Activated CD8-positive, alpha-beta T cell treated with anti-CD3 and anti-CD28 coated beads for 36 hours (primary cell): ENCODE results near the gene IGF2BP2. TPM values are rescaled to one million over a fixed set of nuclear protein-coding genes. Genes with fewer than 3 reads are reported as not detected.
A peak's percentile ranks its signal among the peaks of the same experiment; 100 is the strongest.
"Not testable (repeated sequence)": the region's sequence is repeated elsewhere in the genome, so short reads cannot be mapped to it uniquely, and the experiment has no call there.

ENCODE experiments used
- ATAC-seq: fragments of 200-7000 bp; cut with Tn5 transposase; one replicate; pipeline ENCODE4 v1.10.0; 2021; ENCODE audit warnings: mild to moderate bottlenecking, moderate library complexity
- CTCF ChIA-PET: fragments of 350-600 bp; sonication (Branson Sonifier 250); formaldehyde crosslinking; loops from one replicate; lab custom pipeline; 2021; ENCODE audit warnings: antibody characterized with exemption; lab: Charles Lee
- POLR2A ChIA-PET: fragments of 350-600 bp; sonication (Branson Sonifier 250); formaldehyde crosslinking; loops from one replicate; lab custom pipeline; 2021; ENCODE audit warnings: antibody characterized with exemption; lab: Charles Lee
- DNase-seq: peaks from one replicate; pipeline ENCODE4 v3.0.0-alpha.2; 2020
- H3K27ac Mint-ChIP-seq: one replicate; pipeline ENCODE4 v1.8.0; 2021; ENCODE audit warnings: mild to moderate bottlenecking, mixed read lengths
- H3K27me3 Mint-ChIP-seq: one replicate; pipeline ENCODE4 v1.8.0; 2021; ENCODE audit warnings: mixed read lengths
- H3K36me3 Mint-ChIP-seq: one replicate; pipeline ENCODE4 v1.8.0; 2021; ENCODE audit warnings: low read depth, mixed read lengths
- H3K4me1 Mint-ChIP-seq: one replicate; pipeline ENCODE4 v1.8.0; 2021; ENCODE audit warnings: low read depth, mixed read lengths
- H3K4me3 Mint-ChIP-seq: one replicate; pipeline ENCODE4 v1.8.0; 2021; ENCODE audit warnings: mild to moderate bottlenecking, moderate library complexity, mixed read lengths
- H3K9me3 Mint-ChIP-seq: one replicate; pipeline ENCODE4 v1.8.0; 2021; ENCODE audit warnings: mixed read lengths
- intact Hi-C: fragments of 100-400 bp; cut with micrococcal nuclease; formaldehyde crosslinking; loops from one replicate; pipeline ENCODE4 v1.10.0; 2022
- total RNA-seq, 2 experiments: library from RNA; stranded (reverse); gene quantifications; one replicate each; pipeline ENCODE4 v1.2.3, GENCODE V29; 2021
- TF ChIP-seq, protein P1 (sequence below): fragments of 200-600 bp; IDR thresholded peaks from one replicate; pipeline ENCODE4 v1.8.0; 2022; ENCODE audit warnings: antibody characterized with exemption, mild to moderate bottlenecking

IGF2BP2 gene
- total RNA-seq, 2 experiments from 2014 or later: 0.52 to 0.65 TPM

DNA sequence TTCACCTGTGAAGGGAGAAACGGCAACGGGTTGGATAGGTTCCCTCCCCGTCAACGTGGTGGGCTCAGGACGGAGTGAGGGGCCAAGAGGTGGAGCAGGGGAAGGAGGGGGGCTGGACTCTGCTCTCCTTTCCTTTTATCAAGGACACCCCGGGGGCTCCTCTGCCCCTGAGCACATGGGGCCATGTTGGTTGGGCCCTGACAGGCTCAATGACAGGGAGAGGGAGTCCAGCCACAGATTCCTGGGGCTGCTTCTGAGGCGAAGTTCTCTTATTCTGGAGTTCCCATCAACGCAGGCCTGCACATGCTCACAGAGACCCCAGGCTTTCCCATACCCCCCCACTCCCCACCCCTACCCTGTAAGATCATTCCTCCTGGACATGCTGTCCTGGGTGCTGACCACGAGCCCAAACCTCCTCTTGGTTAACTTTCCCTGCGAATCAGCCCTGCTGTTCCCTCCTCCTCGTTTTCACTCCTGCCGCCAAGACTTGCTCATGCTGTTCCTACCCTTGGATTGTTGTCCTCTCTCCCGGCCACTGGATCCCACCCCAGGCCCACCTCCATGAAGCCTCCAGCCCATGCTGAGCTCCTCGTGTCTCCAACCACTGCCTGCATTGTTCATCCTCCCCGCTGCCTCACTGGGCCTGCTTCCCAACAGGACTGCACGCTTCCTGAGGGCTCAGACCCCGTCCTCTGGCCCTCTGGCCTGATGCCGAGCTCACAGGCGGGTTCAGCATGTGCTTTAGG, 177.5 kb downstream of the IGF2BP2 start:
- no peak for DNase-seq
- Mint-ChIP-seq H3K9me3 (no peaks in the 10 kb centered on the region), H3K36me3 (no peaks in the 10 kb centered on the region), H3K27ac (no peak overlapping the region), H3K27me3 (peaks cover 4% of the 10 kb centered on the region), H3K4me3 (no peak overlapping the region), H3K4me1 (no peaks in the 10 kb centered on the region)
- intact Hi-C loops: no loop called here
- ChIA-PET CTCF (interaction anchor here (0.6 to 1.6 kb wide), 3 partner anchors 13 to 116 kb away, joined by 3 to 8 read pairs (median 3); no protein-coding TSS in a partner anchor), POLR2A (no interaction called here)
- TF ChIP-seq, protein P1, sequence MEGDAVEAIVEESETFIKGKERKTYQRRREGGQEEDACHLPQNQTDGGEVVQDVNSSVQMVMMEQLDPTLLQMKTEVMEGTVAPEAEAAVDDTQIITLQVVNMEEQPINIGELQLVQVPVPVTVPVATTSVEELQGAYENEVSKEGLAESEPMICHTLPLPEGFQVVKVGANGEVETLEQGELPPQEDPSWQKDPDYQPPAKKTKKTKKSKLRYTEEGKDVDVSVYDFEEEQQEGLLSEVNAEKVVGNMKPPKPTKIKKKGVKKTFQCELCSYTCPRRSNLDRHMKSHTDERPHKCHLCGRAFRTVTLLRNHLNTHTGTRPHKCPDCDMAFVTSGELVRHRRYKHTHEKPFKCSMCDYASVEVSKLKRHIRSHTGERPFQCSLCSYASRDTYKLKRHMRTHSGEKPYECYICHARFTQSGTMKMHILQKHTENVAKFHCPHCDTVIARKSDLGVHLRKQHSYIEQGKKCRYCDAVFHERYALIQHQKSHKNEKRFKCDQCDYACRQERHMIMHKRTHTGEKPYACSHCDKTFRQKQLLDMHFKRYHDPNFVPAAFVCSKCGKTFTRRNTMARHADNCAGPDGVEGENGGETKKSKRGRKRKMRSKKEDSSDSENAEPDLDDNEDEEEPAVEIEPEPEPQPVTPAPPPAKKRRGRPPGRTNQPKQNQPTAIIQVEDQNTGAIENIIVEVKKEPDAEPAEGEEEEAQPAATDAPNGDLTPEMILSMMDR: no peak
- no peak for ATAC-seq

GRCh38 chr3:185646382-185647133, 178.3 kb downstream of the IGF2BP2 start:
- POLR2A ChIA-PET: no interaction called here
- intact Hi-C loops: no loop called here
- TF ChIP-seq, protein P1: no peak
- H3K9me3 Mint-ChIP-seq: no peaks in the 10 kb centered on the region
- H3K4me1 Mint-ChIP-seq: no peaks in the 10 kb centered on the region
- no peak for DNase-seq
- no peaks in the 10 kb centered on the region for H3K36me3 Mint-ChIP-seq
- CTCF ChIA-PET: interaction anchor here (1.2 kb wide), 1 partner anchor 14 kb away, joined by 3 read pairs; no protein-coding TSS in a partner anchor
- no peak overlapping the region for H3K27ac Mint-ChIP-seq
- peaks cover 6% of the 10 kb centered on the region for H3K27me3 Mint-ChIP-seq
- no peak overlapping the region for H3K4me3 Mint-ChIP-seq
- no peak for ATAC-seq

DNA sequence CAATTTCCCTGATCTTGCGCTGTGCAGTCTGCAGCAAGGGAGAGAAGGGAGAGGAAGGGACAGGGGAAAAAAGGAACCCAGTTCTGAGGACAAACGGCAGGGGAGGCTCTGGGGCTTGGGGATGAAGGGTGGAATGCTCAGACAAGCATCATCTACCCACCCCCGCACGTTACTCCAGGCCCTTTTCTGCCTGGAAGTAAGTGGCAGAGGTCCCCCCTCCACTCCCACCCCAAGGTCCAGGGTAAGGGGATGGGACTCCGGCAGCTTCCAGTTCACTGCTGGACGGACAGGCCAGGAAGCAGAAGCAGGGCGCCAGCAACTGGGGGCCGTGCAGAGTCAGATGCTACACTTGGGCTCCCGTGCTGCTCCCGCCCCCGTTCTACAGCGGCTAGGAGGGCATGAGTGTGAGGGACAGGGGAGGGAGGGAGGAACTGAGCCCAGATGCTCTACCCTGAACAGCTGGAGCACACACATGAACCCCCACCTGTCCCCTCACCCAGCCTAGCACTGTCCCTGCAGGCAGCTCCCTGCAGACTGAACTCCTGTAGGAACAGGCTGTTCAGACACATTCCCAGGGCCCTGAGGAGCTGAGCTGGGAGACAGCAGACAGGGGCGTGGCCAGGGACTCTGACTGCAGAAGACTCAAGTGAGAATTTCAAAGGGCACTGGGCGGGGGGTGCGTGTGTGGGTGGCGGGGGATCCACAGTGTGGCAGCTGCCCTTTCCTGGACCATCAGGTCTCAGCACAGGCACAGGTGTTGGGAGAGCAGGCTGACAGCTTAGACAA, 179.1 kb downstream of the IGF2BP2 start:
- no peaks in the 10 kb centered on the region for H3K36me3 Mint-ChIP-seq
- DNase-seq (peak; percentile 7), ATAC-seq (no peak)
- no peaks in the 10 kb centered on the region for H3K9me3 Mint-ChIP-seq
- no peak overlapping the region for H3K4me3 Mint-ChIP-seq
- H3K27me3 Mint-ChIP-seq: peaks cover 6% of the 10 kb centered on the region
- POLR2A ChIA-PET: no interaction called here
- intact Hi-C loops: no loop called here
- H3K4me1 Mint-ChIP-seq: no peaks in the 10 kb centered on the region
- TF ChIP-seq, protein P1: no peak
- H3K27ac Mint-ChIP-seq: no peak overlapping the region
- CTCF ChIA-PET: interaction anchor here (1.2 kb wide), 1 partner anchor 15 kb away, joined by 3 read pairs; no protein-coding TSS in a partner anchor

GRCh38 chr3:185645191-185645590, 179.7 kb downstream of the IGF2BP2 start:
- CTCF ChIA-PET, DNase-seq, H3K36me3 Mint-ChIP-seq, intact Hi-C loops, H3K4me1 Mint-ChIP-seq, H3K4me3 Mint-ChIP-seq, POLR2A ChIA-PET, H3K27ac Mint-ChIP-seq, ATAC-seq, H3K27me3 Mint-ChIP-seq, H3K9me3 Mint-ChIP-seq: not testable (repeated sequence)

- no peak overlapping the region for H3K4me3 Mint-ChIP-seq
- DNase-seq (no peak), ATAC-seq (no peak)
- H3K4me1 Mint-ChIP-seq: peaks cover 2% of the 10 kb centered on the region
- no peaks in the 10 kb centered on the region for H3K9me3 Mint-ChIP-seq
- POLR2A ChIA-PET: no interaction called here
- intact Hi-C loops: no loop called here
- H3K36me3 Mint-ChIP-seq: no peaks in the 10 kb centered on the region
- peaks cover 3% of the 10 kb centered on the region for H3K27me3 Mint-ChIP-seq
- H3K27ac Mint-ChIP-seq: no peak overlapping the region
- CTCF ChIA-PET: interaction anchor here (4.7 kb wide), 1 partner anchor 20 kb away, joined by 31 read pairs; no protein-coding TSS in a partner anchor
- TF ChIP-seq, protein P1: no peak
Observed at GRCh38 chr3:185640308-185640707, 184.5 kb downstream of the IGF2BP2 start.
